ENCODE results near the gene TUBA4A. TPM values are rescaled to one million over a fixed set of nuclear protein-coding genes. Genes with fewer than 3 reads are reported as not detected.

Gene TUBA4A
- total and polyA plus RNA-seq, 9 of the 15 experiments (the other 6 are each of a cell fraction or from before 2014, with no cell fraction given) = 25.1 to 174 (median 42.4) TPM

DNA sequence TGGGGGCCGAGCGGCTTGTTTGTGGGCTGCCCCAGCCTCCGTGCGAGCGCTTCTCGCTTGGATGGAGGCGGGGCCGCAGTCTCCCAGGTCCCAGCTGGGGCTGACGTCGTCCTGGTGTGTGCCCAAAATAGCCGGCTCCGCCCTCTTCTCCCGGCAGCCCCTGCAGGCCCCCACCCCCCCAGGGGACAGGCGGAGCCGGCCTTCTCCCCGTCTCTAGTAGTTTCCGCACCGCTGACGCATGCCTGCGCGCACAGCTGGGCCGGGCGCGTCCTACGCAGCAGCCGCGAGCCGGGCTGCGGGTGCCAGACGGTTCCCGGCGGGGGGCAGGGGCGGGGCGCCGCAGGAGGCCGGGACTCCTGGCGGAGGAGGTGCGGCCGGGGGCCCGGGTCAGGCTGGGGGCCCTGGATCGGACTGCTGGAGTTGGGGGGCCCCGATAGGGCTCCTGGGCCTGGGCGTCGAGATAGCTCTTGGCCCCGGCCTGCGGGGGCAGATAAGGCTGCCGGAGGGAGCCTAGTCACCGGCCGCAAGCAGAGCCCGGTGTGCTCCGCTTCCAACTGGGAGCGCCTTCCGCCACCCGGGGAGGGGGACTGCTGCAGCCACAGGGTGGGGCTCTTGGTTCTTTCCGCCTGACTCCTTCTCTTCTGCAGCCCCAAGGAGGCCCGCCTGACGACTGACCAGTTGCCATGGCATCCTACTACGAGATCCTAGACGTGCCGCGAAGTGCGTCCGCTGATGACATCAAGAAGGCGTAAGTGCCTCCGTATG lies 25.6 kb upstream of the TUBA4A start, which contains the start of gene DNAJB2 (continued):
- TF ChIP-seq, protein P1, sequence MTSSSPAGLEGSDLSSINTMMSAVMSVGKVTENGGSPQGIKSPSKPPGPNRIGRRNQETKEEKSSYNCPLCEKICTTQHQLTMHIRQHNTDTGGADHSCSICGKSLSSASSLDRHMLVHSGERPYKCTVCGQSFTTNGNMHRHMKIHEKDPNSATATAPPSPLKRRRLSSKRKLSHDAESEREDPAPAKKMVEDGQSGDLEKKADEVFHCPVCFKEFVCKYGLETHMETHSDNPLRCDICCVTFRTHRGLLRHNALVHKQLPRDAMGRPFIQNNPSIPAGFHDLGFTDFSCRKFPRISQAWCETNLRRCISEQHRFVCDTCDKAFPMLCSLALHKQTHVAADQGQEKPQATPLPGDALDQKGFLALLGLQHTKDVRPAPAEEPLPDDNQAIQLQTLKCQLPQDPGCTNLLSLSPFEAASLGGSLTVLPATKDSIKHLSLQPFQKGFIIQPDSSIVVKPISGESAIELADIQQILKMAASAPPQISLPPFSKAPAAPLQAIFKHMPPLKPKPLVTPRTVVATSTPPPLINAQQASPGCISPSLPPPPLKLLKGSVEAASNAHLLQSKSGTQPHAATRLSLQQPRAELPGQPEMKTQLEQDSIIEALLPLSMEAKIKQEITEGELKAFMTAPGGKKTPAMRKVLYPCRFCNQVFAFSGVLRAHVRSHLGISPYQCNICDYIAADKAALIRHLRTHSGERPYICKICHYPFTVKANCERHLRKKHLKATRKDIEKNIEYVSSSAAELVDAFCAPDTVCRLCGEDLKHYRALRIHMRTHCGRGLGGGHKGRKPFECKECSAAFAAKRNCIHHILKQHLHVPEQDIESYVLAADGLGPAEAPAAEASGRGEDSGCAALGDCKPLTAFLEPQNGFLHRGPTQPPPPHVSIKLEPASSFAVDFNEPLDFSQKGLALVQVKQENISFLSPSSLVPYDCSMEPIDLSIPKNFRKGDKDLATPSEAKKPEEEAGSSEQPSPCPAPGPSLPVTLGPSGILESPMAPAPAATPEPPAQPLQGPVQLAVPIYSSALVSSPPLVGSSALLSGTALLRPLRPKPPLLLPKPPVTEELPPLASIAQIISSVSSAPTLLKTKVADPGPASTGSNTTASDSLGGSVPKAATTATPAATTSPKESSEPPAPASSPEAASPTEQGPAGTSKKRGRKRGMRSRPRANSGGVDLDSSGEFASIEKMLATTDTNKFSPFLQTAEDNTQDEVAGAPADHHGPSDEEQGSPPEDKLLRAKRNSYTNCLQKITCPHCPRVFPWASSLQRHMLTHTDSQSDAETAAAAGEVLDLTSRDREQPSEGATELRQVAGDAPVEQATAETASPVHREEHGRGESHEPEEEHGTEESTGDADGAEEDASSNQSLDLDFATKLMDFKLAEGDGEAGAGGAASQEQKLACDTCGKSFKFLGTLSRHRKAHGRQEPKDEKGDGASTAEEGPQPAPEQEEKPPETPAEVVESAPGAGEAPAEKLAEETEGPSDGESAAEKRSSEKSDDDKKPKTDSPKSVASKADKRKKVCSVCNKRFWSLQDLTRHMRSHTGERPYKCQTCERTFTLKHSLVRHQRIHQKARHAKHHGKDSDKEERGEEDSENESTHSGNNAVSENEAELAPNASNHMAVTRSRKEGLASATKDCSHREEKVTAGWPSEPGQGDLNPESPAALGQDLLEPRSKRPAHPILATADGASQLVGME (CRISPR knock-in tag; IDR thresholded peaks at IDR 0.05) = no peak
- TF ChIP-seq E4F1 (CRISPR knock-in tag; IDR thresholded peaks at IDR 0.05; ENCODE audit: borderline replicate concordance) (peak; percentile 78; the same call in 1 of the 2 replicates), CBFA2T2 (conservative IDR thresholded peaks at IDR 0.05) (peak; percentile 98), GABPB1 (CRISPR knock-in tag; IDR thresholded peaks at IDR 0.05) (peak; percentile 80), NFIC (IDR thresholded peaks at IDR 0.05) (peak; percentile 94), E2F1 (CRISPR knock-in tag; IDR thresholded peaks at IDR 0.05) (peak; percentile 81), SUPT5H (IDR thresholded peaks at IDR 0.05) (no peak), ILF3 (IDR thresholded peaks at IDR 0.05; ENCODE audit: borderline replicate concordance) (0 out of 2 replicates have a peak, but pooled peaks have one; percentile 54), HIVEP1 (CRISPR knock-in tag; IDR thresholded peaks at IDR 0.05) (peak; percentile 25; the same call in 1 of the 2 replicates), EP300 (IDR thresholded peaks at IDR 0.05; ENCODE audit: low read length) (peak; percentile 95), TCF3 (CRISPR knock-in tag; IDR thresholded peaks at IDR 0.05) (peak; percentile 98)
- TF ChIP-seq, protein P2, sequence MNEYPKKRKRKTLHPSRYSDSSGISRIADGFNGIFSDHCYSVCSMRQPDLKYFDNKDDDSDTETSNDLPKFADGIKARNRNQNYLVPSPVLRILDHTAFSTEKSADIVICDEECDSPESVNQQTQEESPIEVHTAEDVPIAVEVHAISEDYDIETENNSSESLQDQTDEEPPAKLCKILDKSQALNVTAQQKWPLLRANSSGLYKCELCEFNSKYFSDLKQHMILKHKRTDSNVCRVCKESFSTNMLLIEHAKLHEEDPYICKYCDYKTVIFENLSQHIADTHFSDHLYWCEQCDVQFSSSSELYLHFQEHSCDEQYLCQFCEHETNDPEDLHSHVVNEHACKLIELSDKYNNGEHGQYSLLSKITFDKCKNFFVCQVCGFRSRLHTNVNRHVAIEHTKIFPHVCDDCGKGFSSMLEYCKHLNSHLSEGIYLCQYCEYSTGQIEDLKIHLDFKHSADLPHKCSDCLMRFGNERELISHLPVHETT (CRISPR knock-in tag; conservative IDR thresholded peaks at IDR 0.05 in 1 of 2, IDR thresholded peaks at IDR 0.05 in 1 of 2) = peak in 1 of 2 experiments; percentile 99; a peak in 2 of 4 replicates
- TF ChIP-seq, protein P3, sequence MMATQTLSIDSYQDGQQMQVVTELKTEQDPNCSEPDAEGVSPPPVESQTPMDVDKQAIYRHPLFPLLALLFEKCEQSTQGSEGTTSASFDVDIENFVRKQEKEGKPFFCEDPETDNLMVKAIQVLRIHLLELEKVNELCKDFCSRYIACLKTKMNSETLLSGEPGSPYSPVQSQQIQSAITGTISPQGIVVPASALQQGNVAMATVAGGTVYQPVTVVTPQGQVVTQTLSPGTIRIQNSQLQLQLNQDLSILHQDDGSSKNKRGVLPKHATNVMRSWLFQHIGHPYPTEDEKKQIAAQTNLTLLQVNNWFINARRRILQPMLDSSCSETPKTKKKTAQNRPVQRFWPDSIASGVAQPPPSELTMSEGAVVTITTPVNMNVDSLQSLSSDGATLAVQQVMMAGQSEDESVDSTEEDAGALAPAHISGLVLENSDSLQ (IDR thresholded peaks at IDR 0.05) = no peak; the same call in 1 of the 2 replicates
